22Rv1 (cell line): ENCODE measurements around the gene MACC1.
"Not testable (repeated sequence)": the region's sequence is repeated elsewhere in the genome, so short reads cannot be mapped to it uniquely, and the experiment has no call there.

Experiments
- H3K27ac ChIP-seq: fragments of 450-650 bp; 2 replicates; pipeline ENCODE4 v1.5.1; 2017
- CTCF ChIP-seq: fragments of 450-650 bp; IDR thresholded peaks from 2 replicates; pipeline ENCODE4 v1.5.1; 2017; ENCODE audit warnings: mild to moderate bottlenecking
- ZFX ChIP-seq: fragments of 450-650 bp; IDR thresholded peaks from 2 replicates; pipeline ENCODE4 v1.6.1; 2017; ENCODE audit warnings: antibody characterized with exemption, borderline replicate concordance

Gene MACC1

GRCh38 chr7:20129920-20130319 lies 87.3 kb downstream of the MACC1 start:
- no peak overlapping the region for H3K27ac ChIP-seq
- TF ChIP-seq CTCF (no peak), ZFX (no peak)

- TF ChIP-seq CTCF, result no peak
- TF ChIP-seq ZFX, result no peak
- no peak overlapping the region for H3K27ac ChIP-seq
Observed at GRCh38 chr7:20128001-20128400, 89.2 kb downstream of the MACC1 start.

GRCh38 chr7:20126060-20126459 lies 91.1 kb downstream of the MACC1 start:
- H3K27ac ChIP-seq, result not testable (repeated sequence)

GRCh38 chr7:20124087-20124486 lies 93.1 kb downstream of the MACC1 start:
- H3K27ac ChIP-seq, result not testable (repeated sequence)

- not testable (repeated sequence) for H3K27ac ChIP-seq
Observed at GRCh38 chr7:20122653-20123316, 94.4 kb downstream of the MACC1 start.

- H3K27ac ChIP-seq, result no peak overlapping the region
- TF ChIP-seq ZFX, result no peak
- TF ChIP-seq CTCF, result no peak
Observed at GRCh38 chr7:20122073-20122472, 95.1 kb downstream of the MACC1 start.

- TF ChIP-seq ZFX (no peak), CTCF (no peak)
Observed at GRCh38 chr7:20121404-20121803, 95.8 kb downstream of the MACC1 start.

GRCh38 chr7:20120611-20121168 lies 96.5 kb downstream of the MACC1 start:
- not testable (repeated sequence) for H3K27ac ChIP-seq

More at GRCh38 chr7:20121404-20121803, 95.8 kb downstream of the MACC1 start:
- no peak overlapping the region for H3K27ac ChIP-seq

- no peak overlapping the region for H3K27ac ChIP-seq
Observed at GRCh38 chr7:20116869-20117268, 100.3 kb downstream of the MACC1 start.

More at GRCh38 chr7:20116869-20117268, 100.3 kb downstream of the MACC1 start:
- TF ChIP-seq ZFX (no peak), CTCF (no peak)
